Ishikawa (cell line): ENCODE data around the gene PPP1R37.

Experiments
- EGR1 ChIP-seq: IDR thresholded peaks from 2 replicates; pipeline ENCODE4 v1.6.1; 2012
- EP300 ChIP-seq: IDR thresholded peaks from 2 replicates; pipeline ENCODE4 v1.6.1; 2012; ENCODE audit warnings: borderline replicate concordance
- FOXM1 ChIP-seq: IDR thresholded peaks from 2 replicates; pipeline ENCODE4 v1.6.1; 2012; ENCODE audit warnings: low read depth, borderline replicate concordance
- RAD21 ChIP-seq: IDR thresholded peaks from 2 replicates; pipeline ENCODE4 v1.6.1; 2012; ENCODE audit warnings: low read depth
- TAF1 ChIP-seq: IDR thresholded peaks from 2 replicates; pipeline ENCODE4 v1.6.1; 2012; ENCODE audit warnings: low read depth, mild to moderate bottlenecking
- YY1 ChIP-seq: IDR thresholded peaks from 2 replicates; pipeline ENCODE4 v1.6.1; 2012; ENCODE audit warnings: low read depth
- TF ChIP-seq, protein P1 (sequence below): IDR thresholded peaks from 2 replicates; pipeline ENCODE4 v1.6.1; 2012
- TF ChIP-seq, protein P2 (sequence below): IDR thresholded peaks from 2 replicates; pipeline ENCODE4 v1.6.1; 2012

DNA sequence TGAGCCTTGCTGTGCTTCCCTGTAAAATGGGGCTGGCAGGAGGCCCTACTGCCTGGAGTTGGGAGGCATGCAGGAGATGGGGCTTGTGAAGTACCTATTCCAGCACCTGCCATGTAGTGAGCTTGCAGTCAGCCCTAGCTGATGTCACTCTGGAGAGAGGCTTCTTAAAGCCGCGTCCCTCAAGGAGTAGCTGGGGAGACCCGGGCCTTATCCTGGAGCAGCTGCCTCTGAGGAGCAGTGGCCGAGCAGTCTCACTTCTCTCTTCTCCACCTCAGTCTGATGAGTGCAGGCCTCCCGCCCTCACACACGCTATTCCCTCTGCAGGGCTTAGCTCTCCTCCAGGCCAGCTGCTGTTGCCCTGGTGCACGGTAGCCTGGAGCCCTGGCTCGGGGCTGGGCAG lies 36.1 kb upstream of the PPP1R37 start:
- TF ChIP-seq TAF1 (no peak), EP300 (no peak), YY1 (no peak), FOXM1 (no peak), EGR1 (no peak), RAD21 (no peak)
- TF ChIP-seq, protein P1, sequence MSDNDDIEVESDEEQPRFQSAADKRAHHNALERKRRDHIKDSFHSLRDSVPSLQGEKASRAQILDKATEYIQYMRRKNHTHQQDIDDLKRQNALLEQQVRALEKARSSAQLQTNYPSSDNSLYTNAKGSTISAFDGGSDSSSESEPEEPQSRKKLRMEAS, result no peak
- TF ChIP-seq, protein P2, sequence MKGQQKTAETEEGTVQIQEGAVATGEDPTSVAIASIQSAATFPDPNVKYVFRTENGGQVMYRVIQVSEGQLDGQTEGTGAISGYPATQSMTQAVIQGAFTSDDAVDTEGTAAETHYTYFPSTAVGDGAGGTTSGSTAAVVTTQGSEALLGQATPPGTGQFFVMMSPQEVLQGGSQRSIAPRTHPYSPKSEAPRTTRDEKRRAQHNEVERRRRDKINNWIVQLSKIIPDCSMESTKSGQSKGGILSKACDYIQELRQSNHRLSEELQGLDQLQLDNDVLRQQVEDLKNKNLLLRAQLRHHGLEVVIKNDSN, result no peak
